Smooth muscle cell (in vitro differentiated cells): Measurements from ENCODE around the gene KDM4C. TPM values are rescaled to one million over a fixed set of nuclear protein-coding genes. Genes with fewer than 3 reads are reported as not detected.

Source experiments
- DNase-seq: peaks from one replicate; lab custom pipeline; 2025; ENCODE audit not compliant: unreplicated experiment; lab: John Stamatoyannopoulos, UW
- H2AFZ ChIP-seq: fragments of 200-600 bp; sonication (generic); 2 replicates; pipeline ENCODE4 v1.6.0; 2016; ENCODE audit warnings: antibody characterized with exemption, low read depth, mild to moderate bottlenecking
- H3F3A ChIP-seq: fragments of 200-600 bp; sonication (generic); 2 replicates; pipeline ENCODE4 v1.6.0; 2017; ENCODE audit warnings: antibody characterized with exemption, low read depth
- H3K27ac ChIP-seq: fragments of 200-600 bp; sonication (generic); 2 replicates; pipeline ENCODE4 v1.5.1; 2016; ENCODE audit warnings: low read depth, mild to moderate bottlenecking
- H3K27me3 ChIP-seq: fragments of 200-600 bp; sonication (generic); 2 replicates; pipeline ENCODE4 v1.6.1; 2016; ENCODE audit warnings: low read depth, mild to moderate bottlenecking
- H3K36me3 ChIP-seq: fragments of 200-600 bp; sonication (generic); 2 replicates; pipeline ENCODE4 v1.5.1; 2016; ENCODE audit warnings: low read depth
- H3K4me1 ChIP-seq: fragments of 200-600 bp; sonication (generic); 2 replicates; pipeline ENCODE4 v1.5.1; 2016; ENCODE audit warnings: low read depth
- H3K4me2 ChIP-seq: fragments of 200-600 bp; sonication (generic); 2 replicates; pipeline ENCODE4 v1.6.0; 2016; ENCODE audit warnings: mild to moderate bottlenecking
- H3K4me3 ChIP-seq: fragments of 200-600 bp; sonication (generic); 2 replicates; pipeline ENCODE4 v1.5.1; 2016; ENCODE audit warnings: mild to moderate bottlenecking
- H3K79me2 ChIP-seq: fragments of 200-600 bp; sonication (generic); 2 replicates; pipeline ENCODE4 v1.6.0; 2016; ENCODE audit warnings: low read depth, mild to moderate bottlenecking
- H3K9ac ChIP-seq: fragments of 200-600 bp; sonication (generic); 2 replicates; pipeline ENCODE4 v1.6.0; 2016; ENCODE audit warnings: low read depth
- H3K9me3 ChIP-seq: fragments of 200-600 bp; sonication (generic); replicated peaks from 2 replicates; pipeline ENCODE4 v1.5.1; 2016; ENCODE audit warnings: low read depth
- H4K20me1 ChIP-seq: fragments of 200-600 bp; sonication (generic); 2 replicates; pipeline ENCODE4 v1.6.0; 2016; ENCODE audit warnings: low read depth
- CTCF ChIP-seq: fragments of 200-600 bp; sonication (generic); IDR thresholded peaks from 2 replicates; pipeline ENCODE4 v1.5.1; 2017; ENCODE audit warnings: borderline replicate concordance, mild to moderate bottlenecking, antibody characterized with exemption; ENCODE audit not compliant: insufficient read depth, poor library complexity, severe bottlenecking
- WGBS: methylation state at CpG from one replicate; pipeline ENCODE4 v1.1.7; 2016; ENCODE audit warnings: low lambda C conversion rate; 5-methylcytosine and 5-hydroxymethylcytosine counted together
- polyA plus RNA-seq: library from polyadenylated mRNA; unstranded; fragments of >200 nt; fragmentation: Nextera tagmentation; extraction: Ambion mirVana; gene quantifications from 2 replicates; pipeline ENCODE4 v1.2.1, GENCODE V29; 2016
- total RNA-seq: library from RNA; depleted of rRNA; stranded (reverse); fragments of >200 nt; gene quantifications from 2 replicates; pipeline ENCODE4 v1.2.3, GENCODE V29; 2014

KDM4C gene
- total and polyA plus RNA-seq, 2 experiments from 2014 or later = 7.5 to 20.2 TPM

- Histone ChIP-seq H3K36me3 (no peaks in the 10 kb centered on the region), H3K4me2 (no peak overlapping the region)
- no peak for DNase-seq
These were observed 331.8 kb downstream of the KDM4C start for GRCh38 chr9:7089406-7090193.

GRCh38 chr9:7093040-7093439 lies 335.3 kb downstream of the KDM4C start:
- H3K4me3 ChIP-seq = no peak overlapping the region
- H3F3A ChIP-seq = no peaks in the 10 kb centered on the region
- H3K9me3 ChIP-seq = no peaks in the 10 kb centered on the region
- 95% methylated on average over 4 of the region's 4 CpGs for WGBS
- no peak overlapping the region for H3K9ac ChIP-seq
- H3K27me3 ChIP-seq = no peaks in the 10 kb centered on the region
- H3K36me3 ChIP-seq = no peaks in the 10 kb centered on the region
- no peak overlapping the region for H3K4me2 ChIP-seq
- no peaks in the 10 kb centered on the region for H4K20me1 ChIP-seq
- no peak for TF ChIP-seq CTCF
- no peak for DNase-seq
- H3K4me1 ChIP-seq = no peaks in the 10 kb centered on the region
- H2AFZ ChIP-seq = no peak overlapping the region
- no peaks in the 10 kb centered on the region for H3K79me2 ChIP-seq
- no peak overlapping the region for H3K27ac ChIP-seq

More at GRCh38 chr9:7089406-7090193, 331.8 kb downstream of the KDM4C start:
- Histone ChIP-seq H4K20me1 (no peaks in the 10 kb centered on the region), H3K9me3 (no peaks in the 10 kb centered on the region), H3K4me3 (no peak overlapping the region), H2AFZ (no peak overlapping the region), H3K79me2 (no peaks in the 10 kb centered on the region), H3F3A (no peaks in the 10 kb centered on the region), H3K27me3 (no peaks in the 10 kb centered on the region), H3K27ac (no peak overlapping the region), H3K4me1 (no peaks in the 10 kb centered on the region), H3K9ac (no peak overlapping the region)
- WGBS = 94% methylated on average over 5 of the region's 5 CpGs
- TF ChIP-seq CTCF = no peak

- Histone ChIP-seq H3K36me3 (no peaks in the 10 kb centered on the region), H2AFZ (no peak overlapping the region), H3F3A (no peaks in the 10 kb centered on the region), H3K27me3 (no peaks in the 10 kb centered on the region), H3K4me3 (no peak overlapping the region), H3K9me3 (no peaks in the 10 kb centered on the region), H3K4me2 (no peak overlapping the region), H3K9ac (no peak overlapping the region), H4K20me1 (no peaks in the 10 kb centered on the region), H3K4me1 (no peaks in the 10 kb centered on the region), H3K79me2 (no peaks in the 10 kb centered on the region), H3K27ac (no peak overlapping the region)
- 75% methylated on average over 2 of the region's 2 CpGs for WGBS
- peak; percentile 34 for TF ChIP-seq CTCF
- DNase-seq = no peak
These were observed 336.3 kb downstream of the KDM4C start for GRCh38 chr9:7094052-7094451.

DNA sequence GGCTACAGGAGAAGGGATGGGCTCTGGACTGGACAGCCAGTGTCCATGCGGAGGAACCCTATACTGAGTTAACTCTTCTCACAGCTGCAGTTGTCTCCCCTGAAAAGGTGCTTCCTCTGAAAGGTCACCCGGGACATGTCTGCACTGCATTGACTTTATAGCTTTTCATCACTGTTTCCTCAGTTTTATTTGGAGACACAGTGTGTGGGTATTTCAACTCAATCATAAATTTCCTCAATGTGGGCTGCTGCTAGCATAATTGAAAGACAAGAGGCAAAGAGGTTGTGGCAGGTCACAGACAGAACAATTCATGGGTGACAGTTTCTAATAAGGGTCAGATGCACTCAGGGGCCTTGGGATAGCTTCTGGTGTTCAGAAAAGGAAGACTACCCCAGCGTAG lies 336.8 kb downstream of the KDM4C start:
- no peaks in the 10 kb centered on the region for H4K20me1 ChIP-seq
- no peak overlapping the region for H2AFZ ChIP-seq
- WGBS = 93% methylated on average over 3 of the region's 3 CpGs
- TF ChIP-seq CTCF = no peak
- DNase-seq = no peak
- H3K36me3 ChIP-seq = no peaks in the 10 kb centered on the region
- H3K79me2 ChIP-seq = no peaks in the 10 kb centered on the region
- H3K27ac ChIP-seq = no peak overlapping the region
- no peaks in the 10 kb centered on the region for H3K27me3 ChIP-seq
- H3K4me2 ChIP-seq = no peak overlapping the region
- H3K9ac ChIP-seq = no peak overlapping the region
- no peaks in the 10 kb centered on the region for H3F3A ChIP-seq
- no peak overlapping the region for H3K4me3 ChIP-seq
- H3K9me3 ChIP-seq = no peaks in the 10 kb centered on the region
- no peaks in the 10 kb centered on the region for H3K4me1 ChIP-seq
